K562 (cell line): ENCODE data around the gene NLK.

Source experiments
- CTCF ChIP-seq, 3 experiments: IDR thresholded peaks in 2 of 3; conservative IDR thresholded peaks in 1 of 3; 2 replicates each; pipeline ENCODE4 v1.5.1; 2011 to 2012; ENCODE audit warnings: low read length in 3 of 3, mild to moderate bottlenecking in 3 of 3, control low read depth in 2 of 3, improper control_type of control experiment in 1 of 3, inconsistent platforms in 1 of 3, low read depth in 1 of 3, mixed read lengths in 1 of 3, moderate library complexity in 1 of 3; ENCODE audit not compliant: insufficient read depth in 2 of 3
- DIDO1 ChIP-seq: fragments of 450-650 bp; IDR thresholded peaks from 2 replicates; pipeline ENCODE4 v1.6.1; 2016; ENCODE audit warnings: low read depth, missing biosample characterization, missing genetic modification characterization
- MED1 ChIP-seq: sonication (generic); formaldehyde crosslinking; IDR thresholded peaks from 2 replicates; pipeline ENCODE4 v1.8.1; 2023; ENCODE audit warnings: missing genetic modification reagents, borderline replicate concordance
- NFE2L1 ChIP-seq: fragments of 450-650 bp; IDR thresholded peaks from 2 replicates; pipeline ENCODE4 v1.6.1; 2016; ENCODE audit warnings: missing genetic modification characterization, low read depth, mild to moderate bottlenecking, missing compliant biosample characterization, moderate library complexity, borderline replicate concordance
- PHF21A ChIP-seq: fragments of 450-650 bp; IDR thresholded peaks from 2 replicates; pipeline ENCODE4 v1.6.1; 2017; ENCODE audit warnings: low read depth, borderline replicate concordance
- REST ChIP-seq, 2 experiments: fragments of 450-650 bp; formaldehyde crosslinking in 1 of 2; IDR thresholded peaks; 2 replicates each; pipeline versions ENCODE4 v1.4.0 to v1.6.1; 2014 to 2020; ENCODE audit warnings: mild to moderate bottlenecking in 2 of 2, borderline replicate concordance in 1 of 2, low read depth in 1 of 2
- TFAP4 ChIP-seq: sonication (generic); formaldehyde crosslinking; IDR thresholded peaks from 2 replicates; pipeline ENCODE4 v1.8.0; 2022; ENCODE audit warnings: missing genetic modification reagents, mild to moderate bottlenecking, moderate library complexity, borderline replicate concordance
- XRCC5 ChIP-seq: fragments of 200-400 bp; formaldehyde crosslinking; IDR thresholded peaks from 2 replicates; pipeline ENCODE4 v1.6.1; 2017; ENCODE audit warnings: low read depth, mild to moderate bottlenecking, low read length

- TF ChIP-seq DIDO1 (tag) (no peak), NFE2L1 (no peak), MED1 (no peak), CTCF (IDR thresholded peaks at IDR 0.05 in 2 of 3, conservative IDR thresholded peaks at IDR 0.05 in 1 of 3; ENCODE audit: insufficient read depth in 2 of 3, low read depth in 1 of 3, low read length in 3 of 3) (no peak), XRCC5 (no peak), REST (IDR thresholded peaks at IDR 0.05; ENCODE audit: borderline replicate concordance) (no peak), REST (CRISPR knock-in tag; IDR thresholded peaks at IDR 0.05; ENCODE audit: low read depth) (no peak), TFAP4 (CRISPR knock-in tag) (no peak), PHF21A (no peak)
Measured at GRCh38 chr17:27996202-27997043, 46.1 kb upstream of the NLK start.
